ENCODE measurements around the gene SPRING1. TPM values are rescaled to one million over a fixed set of nuclear protein-coding genes. Genes with fewer than 3 reads are reported as not detected.

SPRING1 gene
- total and polyA plus RNA-seq, 2 of the 13 experiments (the other 11 are each of a cell fraction or from before 2014, with no cell fraction given) = 20.0 to 51.8 TPM

- intact Hi-C loops (cut with micrococcal nuclease; ENCODE audit: unreplicated experiment) (no loop called here), in situ Hi-C loops (cut with HindIII; ENCODE audit: extremely low pct_ligation_motif_present, low pct_unique_long_range_greater_than_20kb) (no loop called here)
- FAIRE-seq = no peak
- Histone ChIP-seq H3K4me1 (ENCODE audit: insufficient read depth, low read length) (peaks cover 25% of the 10 kb centered on the region), H3K79me2 (ENCODE audit: insufficient read depth, low read length) (no peaks in the 10 kb centered on the region), H3K9me3 (ENCODE audit: low read length) (no peaks in the 10 kb centered on the region), H3K27me3 (ENCODE audit: control insufficient read depth in 1 of 2, insufficient read depth in 2 of 2, low read length in 2 of 2) (no peaks in the 10 kb centered on the region; a peak in 1 of 5 replicates), H3K4me3 (replicated peaks in 1 of 3; ENCODE audit: insufficient read depth in 1 of 3, low read depth in 2 of 3, low read length in 3 of 3) (no peak overlapping the region), H4K20me1 (ENCODE audit: insufficient read depth, low read length) (no peaks in the 10 kb centered on the region), H3K9ac (ENCODE audit: insufficient read depth, low read depth, low read length) (no peak overlapping the region), H3K36me3 (replicated peaks in 1 of 2; ENCODE audit: control insufficient read depth in 1 of 2, insufficient read depth in 2 of 2, low read length in 2 of 2) (peaks cover 6 to 36% of the 10 kb centered on the region in 2 experiments), H3K4me2 (ENCODE audit: low read depth, low read length) (no peak overlapping the region), H2AFZ (ENCODE audit: low read length) (no peak overlapping the region), H3K27ac (ENCODE audit: extremely low read length, insufficient read depth, low read length) (no peak overlapping the region)
- WGBS (ENCODE audit: low lambda C conversion rate) = 99% methylated on average over 2 of the region's 2 CpGs
- ChIA-PET POLR2A (no interaction called here), CTCF (ENCODE audit: low intra/inter-chr PET ratio, low total read pairs) (no interaction called here)
- no peak for ATAC-seq
- DNase-seq (ENCODE audit: low spot score) = no peak
- TF ChIP-seq FOXM1 (CRISPR knock-in tag; IDR thresholded peaks at IDR 0.05) = no peak
- TF ChIP-seq HOXA7 (CRISPR knock-in tag; IDR thresholded peaks at IDR 0.05) = no peak
- TF ChIP-seq, protein P1, sequence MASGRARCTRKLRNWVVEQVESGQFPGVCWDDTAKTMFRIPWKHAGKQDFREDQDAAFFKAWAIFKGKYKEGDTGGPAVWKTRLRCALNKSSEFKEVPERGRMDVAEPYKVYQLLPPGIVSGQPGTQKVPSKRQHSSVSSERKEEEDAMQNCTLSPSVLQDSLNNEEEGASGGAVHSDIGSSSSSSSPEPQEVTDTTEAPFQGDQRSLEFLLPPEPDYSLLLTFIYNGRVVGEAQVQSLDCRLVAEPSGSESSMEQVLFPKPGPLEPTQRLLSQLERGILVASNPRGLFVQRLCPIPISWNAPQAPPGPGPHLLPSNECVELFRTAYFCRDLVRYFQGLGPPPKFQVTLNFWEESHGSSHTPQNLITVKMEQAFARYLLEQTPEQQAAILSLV (CRISPR knock-in tag; IDR thresholded peaks at IDR 0.05; ENCODE audit: borderline replicate concordance) = no peak
- no peak for TF ChIP-seq NFRKB (IDR thresholded peaks at IDR 0.05)
- TF ChIP-seq, protein P2, sequence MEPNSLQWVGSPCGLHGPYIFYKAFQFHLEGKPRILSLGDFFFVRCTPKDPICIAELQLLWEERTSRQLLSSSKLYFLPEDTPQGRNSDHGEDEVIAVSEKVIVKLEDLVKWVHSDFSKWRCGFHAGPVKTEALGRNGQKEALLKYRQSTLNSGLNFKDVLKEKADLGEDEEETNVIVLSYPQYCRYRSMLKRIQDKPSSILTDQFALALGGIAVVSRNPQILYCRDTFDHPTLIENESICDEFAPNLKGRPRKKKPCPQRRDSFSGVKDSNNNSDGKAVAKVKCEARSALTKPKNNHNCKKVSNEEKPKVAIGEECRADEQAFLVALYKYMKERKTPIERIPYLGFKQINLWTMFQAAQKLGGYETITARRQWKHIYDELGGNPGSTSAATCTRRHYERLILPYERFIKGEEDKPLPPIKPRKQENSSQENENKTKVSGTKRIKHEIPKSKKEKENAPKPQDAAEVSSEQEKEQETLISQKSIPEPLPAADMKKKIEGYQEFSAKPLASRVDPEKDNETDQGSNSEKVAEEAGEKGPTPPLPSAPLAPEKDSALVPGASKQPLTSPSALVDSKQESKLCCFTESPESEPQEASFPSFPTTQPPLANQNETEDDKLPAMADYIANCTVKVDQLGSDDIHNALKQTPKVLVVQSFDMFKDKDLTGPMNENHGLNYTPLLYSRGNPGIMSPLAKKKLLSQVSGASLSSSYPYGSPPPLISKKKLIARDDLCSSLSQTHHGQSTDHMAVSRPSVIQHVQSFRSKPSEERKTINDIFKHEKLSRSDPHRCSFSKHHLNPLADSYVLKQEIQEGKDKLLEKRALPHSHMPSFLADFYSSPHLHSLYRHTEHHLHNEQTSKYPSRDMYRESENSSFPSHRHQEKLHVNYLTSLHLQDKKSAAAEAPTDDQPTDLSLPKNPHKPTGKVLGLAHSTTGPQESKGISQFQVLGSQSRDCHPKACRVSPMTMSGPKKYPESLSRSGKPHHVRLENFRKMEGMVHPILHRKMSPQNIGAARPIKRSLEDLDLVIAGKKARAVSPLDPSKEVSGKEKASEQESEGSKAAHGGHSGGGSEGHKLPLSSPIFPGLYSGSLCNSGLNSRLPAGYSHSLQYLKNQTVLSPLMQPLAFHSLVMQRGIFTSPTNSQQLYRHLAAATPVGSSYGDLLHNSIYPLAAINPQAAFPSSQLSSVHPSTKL (CRISPR knock-in tag; IDR thresholded peaks at IDR 0.05) = no peak
- TF ChIP-seq RNF2 (conservative IDR thresholded peaks at IDR 0.05; ENCODE audit: low read depth) = no peak
- TF ChIP-seq ZBTB44 (CRISPR knock-in tag; IDR thresholded peaks at IDR 0.05) = no peak
- TF ChIP-seq KLF9 (CRISPR knock-in tag; IDR thresholded peaks at IDR 0.05; ENCODE audit: low read depth) = no peak
- no peak for TF ChIP-seq ZBTB49 (CRISPR knock-in tag; IDR thresholded peaks at IDR 0.05; ENCODE audit: borderline replicate concordance)
- TF ChIP-seq, protein P3, sequence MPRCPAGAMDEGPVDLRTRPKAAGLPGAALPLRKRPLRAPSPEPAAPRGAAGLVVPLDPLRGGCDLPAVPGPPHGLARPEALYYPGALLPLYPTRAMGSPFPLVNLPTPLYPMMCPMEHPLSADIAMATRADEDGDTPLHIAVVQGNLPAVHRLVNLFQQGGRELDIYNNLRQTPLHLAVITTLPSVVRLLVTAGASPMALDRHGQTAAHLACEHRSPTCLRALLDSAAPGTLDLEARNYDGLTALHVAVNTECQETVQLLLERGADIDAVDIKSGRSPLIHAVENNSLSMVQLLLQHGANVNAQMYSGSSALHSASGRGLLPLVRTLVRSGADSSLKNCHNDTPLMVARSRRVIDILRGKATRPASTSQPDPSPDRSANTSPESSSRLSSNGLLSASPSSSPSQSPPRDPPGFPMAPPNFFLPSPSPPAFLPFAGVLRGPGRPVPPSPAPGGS (CRISPR knock-in tag; IDR thresholded peaks at IDR 0.05) = no peak
- no peak for TF ChIP-seq DR1 (CRISPR knock-in tag; IDR thresholded peaks at IDR 0.05)
- no peak for TF ChIP-seq MLXIP (CRISPR knock-in tag; IDR thresholded peaks at IDR 0.05; ENCODE audit: borderline replicate concordance)
- BruUV-seq (replicated peaks) = TSS peak; percentile 33
Observed at GRCh38 chr12:116713527-116713926, 24.3 kb downstream of the SPRING1 start.

Measured in HepG2 (cell line).